ENCODE measurements around the gene GAB4. TPM values are rescaled to one million over a fixed set of nuclear protein-coding genes. Genes with fewer than 3 reads are reported as not detected.

The GAB4 gene
- total and polyA plus RNA-seq, 2 of the 8 experiments (the other 6 are each of a cell fraction or from before 2014, with no cell fraction given) = 0.03 to 0.17 TPM

- CTCF ChIA-PET (ENCODE audit: partially characterized antibody) = no interaction called here
- TF ChIP-seq CBX5 (IDR thresholded peaks at IDR 0.05; ENCODE audit: low read depth, low read length) (no peak), RNF2 (IDR thresholded peaks at IDR 0.05; ENCODE audit: borderline replicate concordance, low read depth, low read length, missing control alignments, poor library complexity, severe bottlenecking) (no peak), SP1 (IDR thresholded peaks at IDR 0.05; ENCODE audit: low read depth, low read length) (no peak), ATF3 (IDR thresholded peaks at IDR 0.05; ENCODE audit: insufficient read depth, low read depth, low read length) (no peak), RBBP5 (IDR thresholded peaks at IDR 0.05; ENCODE audit: borderline replicate concordance, low read depth, low read length) (no peak), CTBP2 (IDR thresholded peaks at IDR 0.05; ENCODE audit: borderline replicate concordance, insufficient read depth, insufficient read length, low read length) (no peak), TAF7 (optimal IDR thresholded peaks at IDR 0.05; ENCODE audit: borderline replicate concordance, low read depth, low read length) (no peak), NRF1 (IDR thresholded peaks at IDR 0.05; ENCODE audit: low read depth, low read length) (no peak), HDAC6 (IDR thresholded peaks at IDR 0.05; ENCODE audit: low read depth, low read length) (no peak), FOSL1 (IDR thresholded peaks at IDR 0.05; ENCODE audit: insufficient read depth, low read depth, low read length) (no peak), POLR2A (IDR thresholded peaks at IDR 0.05; ENCODE audit: control extremely low read depth in 1 of 2, low read depth in 2 of 2, low read length in 2 of 2) (no peak), KDM4A (IDR thresholded peaks at IDR 0.05; ENCODE audit: low read depth, low read length, severe bottlenecking) (no peak), BACH1 (IDR thresholded peaks at IDR 0.05; ENCODE audit: low read length) (no peak), HDAC2 (IDR thresholded peaks at IDR 0.05; ENCODE audit: borderline replicate concordance in 1 of 2, low read depth in 2 of 2, low read length in 2 of 2) (no peak)
- Histone ChIP-seq H3K79me1 (ENCODE audit: low read depth, low read length) (no peaks in the 10 kb centered on the region), H3K27ac (ENCODE audit: low read depth, low read length) (no peak overlapping the region), H3K27me3 (replicated peaks in 1 of 4; ENCODE audit: control insufficient read depth in 3 of 4, extremely low read depth in 1 of 4, insufficient read depth in 3 of 4, low read length in 3 of 4) (no peaks in the 10 kb centered on the region; a peak in 3 of 7 replicates), H3K79me2 (ENCODE audit: control insufficient read depth in 1 of 2, insufficient read depth in 2 of 2, low read length in 2 of 2) (no peaks in the 10 kb centered on the region), H2BK120ac (replicated peaks; ENCODE audit: low read depth, low read length) (no peak overlapping the region), H2AFZ (ENCODE audit: low read length) (no peak overlapping the region), H3K4me2 (ENCODE audit: insufficient read depth in 1 of 2, low read depth in 2 of 2, low read length in 2 of 2) (no peak overlapping the region), H3K9me3 (ENCODE audit: insufficient read depth in 2 of 2, low read depth in 1 of 2, low read length in 1 of 2) (no peaks in the 10 kb centered on the region), H3K14ac (ENCODE audit: insufficient read length) (no peak overlapping the region), H3K4me1 (replicated peaks in 1 of 4; ENCODE audit: control insufficient read depth in 3 of 4, insufficient read depth in 4 of 4, low read length in 3 of 4) (no peaks in the 10 kb centered on the region), H2BK12ac (ENCODE audit: low read depth, low read length) (no peak overlapping the region), H2BK20ac (ENCODE audit: low read length) (no peak overlapping the region), H3K4ac (replicated peaks; ENCODE audit: insufficient read length, low read depth, low read length) (no peak overlapping the region), H3K23me2 (ENCODE audit: low read depth, low read length) (no peaks in the 10 kb centered on the region), H4K20me1 (replicated peaks in 1 of 2; ENCODE audit: control insufficient read depth in 1 of 2, insufficient read depth in 2 of 2, low read length in 2 of 2) (no peaks in the 10 kb centered on the region), H3K56ac (replicated peaks; ENCODE audit: insufficient read length, low read depth, low read length) (no peak overlapping the region), H3K23ac (ENCODE audit: insufficient read length) (no peak overlapping the region), H3K36me3 (ENCODE audit: control insufficient read depth in 2 of 4, insufficient read depth in 4 of 4, low read length in 3 of 4) (no peaks in the 10 kb centered on the region), H3K18ac (ENCODE audit: extremely low read depth, low read length) (no peak overlapping the region), H2BK5ac (ENCODE audit: low read depth, low read length) (no peak overlapping the region), H3K9ac (replicated peaks in 1 of 4; ENCODE audit: extremely low read depth in 1 of 4, low read depth in 3 of 4, low read length in 3 of 4) (no peak overlapping the region), H4K91ac (replicated peaks; ENCODE audit: insufficient read length, low read length) (no peak overlapping the region), H2AK5ac (ENCODE audit: low read depth, low read length) (no peak overlapping the region), H2BK15ac (ENCODE audit: low read length) (no peak overlapping the region), H3K4me3 (ENCODE audit: extremely low read depth in 1 of 4, insufficient read depth in 2 of 4, low read depth in 3 of 4, low read length in 4 of 4) (no peak overlapping the region), H4K8ac (ENCODE audit: extremely low read depth, insufficient read depth, low read length) (no peak overlapping the region), H4K5ac (ENCODE audit: insufficient read length, low read depth, low read length) (no peak overlapping the region)
- DNase-seq (ENCODE audit: low read depth in 1 of 2, low spot score in 2 of 2) = no peak
- WGBS, 2 experiments (ENCODE audit: extremely low coverage in 1 of 2, insufficient coverage in 1 of 2, insufficient read length in 1 of 2, insufficient replicate concordance in 2 of 2, low coverage in 1 of 2, low lambda C conversion rate in 2 of 2, missing lambda C conversion rate in 1 of 2) = 89% methylated on average over 1 of the region's 1 CpG; no CpG with 5 or more reads in 1 of the 2 experiments
- POLR2A ChIA-PET (ENCODE audit: partially characterized antibody) = no interaction called here
- no peak for FAIRE-seq
These were observed 39.6 kb upstream of the GAB4 start for GRCh38 chr22:17047656-17048055.

Data from H1 (cell line).